Measurements from ENCODE around the gene PHYKPL. TPM values are rescaled to one million over a fixed set of nuclear protein-coding genes. Genes with fewer than 3 reads are reported as not detected.
A peak's percentile ranks its signal among the peaks of the same experiment; 100 is the strongest.

PHYKPL gene
- total RNA-seq, 1 experiment from 2014 or later: 43.2 TPM

- Histone ChIP-seq H3K27ac (ENCODE audit: low read length) (no peak overlapping the region), H3K4me1 (ENCODE audit: control insufficient read depth, insufficient read depth, low read length) (peaks cover 21% of the 10 kb centered on the region), H3K36me3 (ENCODE audit: control insufficient read depth, insufficient read depth, low read length) (peaks cover 2% of the 10 kb centered on the region; the same call in 1 of the 2 replicates), H3K9me3 (ENCODE audit: control insufficient read depth, insufficient read depth, low read depth, low read length) (no peaks in the 10 kb centered on the region), H3K4me3 (ENCODE audit: low read depth in 2 of 2, low read length in 2 of 2) (no peak overlapping the region), H3K27me3 (ENCODE audit: control insufficient read depth, insufficient read depth, low read length) (no peaks in the 10 kb centered on the region)
- in situ Hi-C loops (cut with HindIII; ENCODE audit: low pct_unique_long_range_greater_than_20kb, low sequenced_read_pairs) (no loop called here), intact Hi-C loops (cut with micrococcal nuclease; ENCODE audit: unreplicated experiment) (no loop called here)
- CTCF ChIA-PET: interaction anchor here (0.6 to 1.0 kb wide), 5 partner anchors 27 to 1459 kb away, joined by 3 to 5 read pairs (median 3); no protein-coding TSS in a partner anchor
- DNase-seq (ENCODE audit: low read depth, low spot score): no peak
- POLR2A ChIA-PET: no interaction called here
- TF ChIP-seq, protein P1, sequence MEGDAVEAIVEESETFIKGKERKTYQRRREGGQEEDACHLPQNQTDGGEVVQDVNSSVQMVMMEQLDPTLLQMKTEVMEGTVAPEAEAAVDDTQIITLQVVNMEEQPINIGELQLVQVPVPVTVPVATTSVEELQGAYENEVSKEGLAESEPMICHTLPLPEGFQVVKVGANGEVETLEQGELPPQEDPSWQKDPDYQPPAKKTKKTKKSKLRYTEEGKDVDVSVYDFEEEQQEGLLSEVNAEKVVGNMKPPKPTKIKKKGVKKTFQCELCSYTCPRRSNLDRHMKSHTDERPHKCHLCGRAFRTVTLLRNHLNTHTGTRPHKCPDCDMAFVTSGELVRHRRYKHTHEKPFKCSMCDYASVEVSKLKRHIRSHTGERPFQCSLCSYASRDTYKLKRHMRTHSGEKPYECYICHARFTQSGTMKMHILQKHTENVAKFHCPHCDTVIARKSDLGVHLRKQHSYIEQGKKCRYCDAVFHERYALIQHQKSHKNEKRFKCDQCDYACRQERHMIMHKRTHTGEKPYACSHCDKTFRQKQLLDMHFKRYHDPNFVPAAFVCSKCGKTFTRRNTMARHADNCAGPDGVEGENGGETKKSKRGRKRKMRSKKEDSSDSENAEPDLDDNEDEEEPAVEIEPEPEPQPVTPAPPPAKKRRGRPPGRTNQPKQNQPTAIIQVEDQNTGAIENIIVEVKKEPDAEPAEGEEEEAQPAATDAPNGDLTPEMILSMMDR (IDR thresholded peaks at IDR 0.05): no peak
- TF ChIP-seq POLR2AphosphoS5 (IDR thresholded peaks at IDR 0.05; ENCODE audit: low read depth, low read length) (no peak), TCF7L2 (IDR thresholded peaks at IDR 0.05; ENCODE audit: low read depth, low read length) (no peak), SIN3A (IDR thresholded peaks at IDR 0.05; ENCODE audit: borderline replicate concordance, insufficient read depth, low read depth, low read length) (no peak)
- TF ChIP-seq, protein P2, sequence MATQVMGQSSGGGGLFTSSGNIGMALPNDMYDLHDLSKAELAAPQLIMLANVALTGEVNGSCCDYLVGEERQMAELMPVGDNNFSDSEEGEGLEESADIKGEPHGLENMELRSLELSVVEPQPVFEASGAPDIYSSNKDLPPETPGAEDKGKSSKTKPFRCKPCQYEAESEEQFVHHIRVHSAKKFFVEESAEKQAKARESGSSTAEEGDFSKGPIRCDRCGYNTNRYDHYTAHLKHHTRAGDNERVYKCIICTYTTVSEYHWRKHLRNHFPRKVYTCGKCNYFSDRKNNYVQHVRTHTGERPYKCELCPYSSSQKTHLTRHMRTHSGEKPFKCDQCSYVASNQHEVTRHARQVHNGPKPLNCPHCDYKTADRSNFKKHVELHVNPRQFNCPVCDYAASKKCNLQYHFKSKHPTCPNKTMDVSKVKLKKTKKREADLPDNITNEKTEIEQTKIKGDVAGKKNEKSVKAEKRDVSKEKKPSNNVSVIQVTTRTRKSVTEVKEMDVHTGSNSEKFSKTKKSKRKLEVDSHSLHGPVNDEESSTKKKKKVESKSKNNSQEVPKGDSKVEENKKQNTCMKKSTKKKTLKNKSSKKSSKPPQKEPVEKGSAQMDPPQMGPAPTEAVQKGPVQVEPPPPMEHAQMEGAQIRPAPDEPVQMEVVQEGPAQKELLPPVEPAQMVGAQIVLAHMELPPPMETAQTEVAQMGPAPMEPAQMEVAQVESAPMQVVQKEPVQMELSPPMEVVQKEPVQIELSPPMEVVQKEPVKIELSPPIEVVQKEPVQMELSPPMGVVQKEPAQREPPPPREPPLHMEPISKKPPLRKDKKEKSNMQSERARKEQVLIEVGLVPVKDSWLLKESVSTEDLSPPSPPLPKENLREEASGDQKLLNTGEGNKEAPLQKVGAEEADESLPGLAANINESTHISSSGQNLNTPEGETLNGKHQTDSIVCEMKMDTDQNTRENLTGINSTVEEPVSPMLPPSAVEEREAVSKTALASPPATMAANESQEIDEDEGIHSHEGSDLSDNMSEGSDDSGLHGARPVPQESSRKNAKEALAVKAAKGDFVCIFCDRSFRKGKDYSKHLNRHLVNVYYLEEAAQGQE (IDR thresholded peaks at IDR 0.05; ENCODE audit: insufficient read depth in 1 of 2, low read depth in 2 of 2, low read length in 1 of 2): no peak
- no TSS peak for BruUV-seq (replicated peaks)
- no peak for ATAC-seq
These were observed 1.6 kb upstream of the PHYKPL start for GRCh38 chr5:178234121-178234749.

- H3K9me3 ChIP-seq (ENCODE audit: control insufficient read depth, insufficient read depth, low read depth, low read length): no peaks in the 10 kb centered on the region
- H3K4me1 ChIP-seq (ENCODE audit: control insufficient read depth, insufficient read depth, low read length): peaks cover 21% of the 10 kb centered on the region
- POLR2A ChIA-PET: no interaction called here
- in situ Hi-C loops (cut with HindIII; ENCODE audit: low pct_unique_long_range_greater_than_20kb, low sequenced_read_pairs): no loop called here
- ATAC-seq: no peak; the same call in 1 of the 2 replicates
- TF ChIP-seq SIN3A (IDR thresholded peaks at IDR 0.05; ENCODE audit: borderline replicate concordance, insufficient read depth, low read depth, low read length) (no peak), TCF7L2 (IDR thresholded peaks at IDR 0.05; ENCODE audit: low read depth, low read length) (no peak), POLR2AphosphoS5 (IDR thresholded peaks at IDR 0.05; ENCODE audit: low read depth, low read length) (no peak)
- TF ChIP-seq, protein P2 (IDR thresholded peaks at IDR 0.05; ENCODE audit: insufficient read depth in 1 of 2, low read depth in 2 of 2, low read length in 1 of 2): no peak
- TF ChIP-seq, protein P1 (IDR thresholded peaks at IDR 0.05): no peak
- H3K4me3 ChIP-seq (ENCODE audit: low read depth in 2 of 2, low read length in 2 of 2): peak overlapping the region; percentile 78 to 86
- CTCF ChIA-PET: no interaction called here
- intact Hi-C loops (cut with micrococcal nuclease; ENCODE audit: unreplicated experiment): no loop called here
- peaks cover 2% of the 10 kb centered on the region; the same call in 1 of the 2 replicates for H3K36me3 ChIP-seq (ENCODE audit: control insufficient read depth, insufficient read depth, low read length)
- DNase-seq (ENCODE audit: low read depth, low spot score): no peak
- no peaks in the 10 kb centered on the region for H3K27me3 ChIP-seq (ENCODE audit: control insufficient read depth, insufficient read depth, low read length)
- BruUV-seq (replicated peaks): no TSS peak
- peak overlapping the region; percentile 88 for H3K27ac ChIP-seq (ENCODE audit: low read length)
These were observed 373 bp upstream of the PHYKPL start for GRCh38 chr5:178232920-178233429.
